GM12878 (cell line): ENCODE measurements around the gene ASH1L. TPM values are rescaled to one million over a fixed set of nuclear protein-coding genes. Genes with fewer than 3 reads are reported as not detected.
"Not testable (repeated sequence)": the region's sequence is repeated elsewhere in the genome, so short reads cannot be mapped to it uniquely, and the experiment has no call there.

Source experiments
- ATAC-seq: fragments of 200-7000 bp; cut with Tn5 transposase; 3 replicates; pipeline ENCODE4 v1.9.1; 2020; ENCODE audit warnings: mild to moderate bottlenecking, moderate library complexity
- BruUV-seq: library from RNA; stranded (reverse); fragments of 400-500 nt; replicated peaks from 2 replicates; lab custom pipeline; 2021; lab: Mats Ljungman, UMichigan
- CTCF ChIA-PET: fragments of 300-600 bp; sonication (Branson Sonifier 250); formaldehyde crosslinking; extraction: SDS; loops from one replicate; lab custom pipeline; 2021; ENCODE audit warnings: inconsistent platforms; lab: Yijun Ruan, JAX
- POLR2A ChIA-PET: fragments of 350-600 bp; formaldehyde crosslinking; extraction: SDS; loops from one replicate; lab custom pipeline; 2021; ENCODE audit warnings: inconsistent platforms; lab: Charles Lee
- RAD21 ChIA-PET: fragments of 300-600 bp; sonication (Branson Sonifier 250); formaldehyde crosslinking; loops from one replicate; lab custom pipeline; 2023; ENCODE audit warnings: antibody characterized with exemption; ENCODE audit not compliant: unreplicated experiment; lab: Charles Lee
- SMC1A ChIA-PET: fragments of 300-600 bp; sonication (Branson Sonifier 250); formaldehyde crosslinking; loops from one replicate; lab custom pipeline; 2023; ENCODE audit not compliant: unreplicated experiment, uncharacterized antibody; lab: Charles Lee
- DNase-seq: peaks from one replicate; pipeline ENCODE4 v3.0.0-alpha.2; 2011; ENCODE audit warnings: low read depth, low spot score
- FAIRE-seq: peaks from 3 replicates; lab custom pipeline; 2011; peaks lifted over from hg19 to GRCh38; lab: Jason Lieb, UNC
- H2AFZ ChIP-seq: 2 replicates; pipeline ENCODE4 v1.6.0; 2011; ENCODE audit warnings: low read depth, low read length, control low read depth; ENCODE audit not compliant: control insufficient read depth
- H3K27ac ChIP-seq: 2 replicates; pipeline ENCODE4 v1.5.1; 2011; ENCODE audit warnings: control low read depth; ENCODE audit not compliant: control insufficient read depth, insufficient read depth
- H3K27me3 ChIP-seq, 2 experiments: replicated peaks in 1 of 2; 2 replicates each; pipeline versions ENCODE4 v1.6.0 to v1.6.1; 2011; ENCODE audit warnings: low read length in 1 of 2; ENCODE audit not compliant: control insufficient read depth in 2 of 2, insufficient read depth in 2 of 2
- H3K36me3 ChIP-seq, 2 experiments: 2 replicates each; pipeline ENCODE4 v1.5.1; 2011; ENCODE audit warnings: low read length in 1 of 2; ENCODE audit not compliant: control insufficient read depth in 2 of 2, insufficient read depth in 2 of 2
- H3K4me1 ChIP-seq: 2 replicates; pipeline ENCODE4 v1.6.1; 2011; ENCODE audit warnings: mild to moderate bottlenecking, low read length, moderate library complexity, mixed read lengths; ENCODE audit not compliant: control insufficient read depth, insufficient read depth
- H3K4me2 ChIP-seq: 2 replicates; pipeline ENCODE4 v1.6.0; 2011; ENCODE audit warnings: control low read depth; ENCODE audit not compliant: control insufficient read depth, insufficient read depth
- H3K4me3 ChIP-seq: fragments of 200-600 bp; sonication (generic); 2 replicates; pipeline ENCODE4 v1.5.1; 2016
- H3K79me2 ChIP-seq: 2 replicates; pipeline ENCODE4 v1.6.0; 2011; ENCODE audit warnings: low read length; ENCODE audit not compliant: control insufficient read depth, insufficient read depth
- H3K9ac ChIP-seq: 2 replicates; pipeline ENCODE4 v1.8.0; 2011; ENCODE audit warnings: low read length, control low read depth, mixed read lengths; ENCODE audit not compliant: control insufficient read depth, insufficient read depth
- H3K9me3 ChIP-seq: replicated peaks from 3 replicates; pipeline ENCODE4 v1.5.1; 2011; ENCODE audit warnings: mild to moderate bottlenecking, low read length; ENCODE audit not compliant: control insufficient read depth, insufficient read depth
- H4K20me1 ChIP-seq: 2 replicates; pipeline ENCODE4 v1.6.0; 2011; ENCODE audit not compliant: control insufficient read depth, insufficient read depth
- ATF7 ChIP-seq: fragments of 450-650 bp; IDR thresholded peaks from 2 replicates; pipeline ENCODE4 v1.6.1; 2016; ENCODE audit warnings: low read depth, mild to moderate bottlenecking
- IRF5 ChIP-seq: fragments of 450-650 bp; IDR thresholded peaks from 2 replicates; pipeline ENCODE4 v1.6.1; 2017; ENCODE audit warnings: borderline replicate concordance
- MEF2A ChIP-seq: IDR thresholded peaks from 2 replicates; pipeline ENCODE4 v1.6.1; 2011; ENCODE audit warnings: low read depth, mild to moderate bottlenecking, low read length, moderate library complexity; ENCODE audit not compliant: insufficient read depth
- NFXL1 ChIP-seq: fragments of 450-650 bp; IDR thresholded peaks from 2 replicates; pipeline ENCODE4 v1.6.1; 2017; ENCODE audit warnings: antibody characterized with exemption, mild to moderate bottlenecking, borderline replicate concordance
- RUNX3 ChIP-seq: IDR thresholded peaks from 2 replicates; pipeline ENCODE4 v1.6.1; 2012; ENCODE audit warnings: low read length, inconsistent platforms
- SUPT20H ChIP-seq: IDR thresholded peaks from 2 replicates; pipeline ENCODE4 v1.6.1; 2011; ENCODE audit warnings: low read depth, mild to moderate bottlenecking, low read length, moderate library complexity, borderline replicate concordance; ENCODE audit not compliant: control insufficient read depth
- ZNF274 ChIP-seq: IDR thresholded peaks from one replicate; pipeline ENCODE4 v1.8.0; 2011; ENCODE audit not compliant: insufficient read length, insufficient read depth
- ZNF622 ChIP-seq: fragments of 450-650 bp; IDR thresholded peaks from 2 replicates; pipeline ENCODE4 v1.6.1; 2017; ENCODE audit warnings: mild to moderate bottlenecking, inconsistent platforms
- WGBS: methylation state at CpG from one replicate; pipeline ENCODE4 v1.1.6; 2016; ENCODE audit warnings: low lambda C conversion rate; ENCODE audit not compliant: insufficient replicate concordance, insufficient coverage; ENCODE audit errors: missing lambda C conversion rate; 5-methylcytosine and 5-hydroxymethylcytosine counted together
- in situ Hi-C: fragments of 300-500 bp; cut with MboI; formaldehyde crosslinking; loops from 9 replicates; pipeline ENCODE4 v1.14.3; 2018; ENCODE audit warnings: mixed read lengths
- intact Hi-C: fragments of 100-400 bp; cut with micrococcal nuclease; formaldehyde crosslinking; loops from one replicate; pipeline ENCODE4 v1.14.2; 2022; ENCODE audit not compliant: unreplicated experiment
- polyA plus RNA-seq, 11 experiments: library from polyadenylated mRNA; depleted of rRNA in 4 of 11; unstranded in 6 of 11; stranded (reverse) in 5 of 11; fragments of >200 nt; fragmentation: Nextera tagmentation in 4 of 11; fragmentation: Illumina TruSeq in 1 of 11; extraction: Ambion mirVana in 4 of 11; extraction: Trizol in 1 of 11; gene quantifications; 1 replicate in 1 of 11; 2 replicates in 10 of 11; pipeline versions ENCODE4 v1.2.1 to v1.2.3, GENCODE V29; 2011 to 2016; ENCODE audit warnings: inconsistent platforms in 2 of 11, missing spikeins in 2 of 11, low read depth in 1 of 11
- total RNA-seq, 4 experiments: library from RNA; depleted of rRNA in 3 of 4; stranded (reverse); fragments of >200 nt in 3 of 4; fragmentation: Illumina TruSeq in 1 of 4; extraction: Trizol in 1 of 4; gene quantifications; 2 replicates each; pipeline versions ENCODE4 v1.2.1 to v1.2.3, GENCODE V29; 2013 to 2021

The ASH1L gene
- total and polyA plus RNA-seq, 10 of the 15 experiments (the other 5 are each of a cell fraction or from before 2014, with no cell fraction given): 1.7 to 23.9 (median 16.6) TPM

GRCh38 chr1:155293086-155293749 is 269.4 kb downstream of the ASH1L start:
- no peak overlapping the region for H3K4me3 ChIP-seq
- intact Hi-C loops (no loop called here), in situ Hi-C loops (no loop called here)
- peaks cover 3% of the 10 kb centered on the region; the same call in 1 of the 2 replicates for H3K4me1 ChIP-seq
- no peaks in the 10 kb centered on the region for H4K20me1 ChIP-seq
- no peak overlapping the region for H3K9ac ChIP-seq
- ATAC-seq (no peak), FAIRE-seq (no peak), DNase-seq (no peak)
- no peak overlapping the region for H2AFZ ChIP-seq
- no peaks in the 10 kb centered on the region; a peak in 1 of 4 replicates for H3K27me3 ChIP-seq
- no peaks in the 10 kb centered on the region for H3K36me3 ChIP-seq
- ChIA-PET CTCF (interaction anchor here (1.7 kb wide), 1 partner anchor 15 kb away, joined by 6 read pairs; no protein-coding TSS in a partner anchor), RAD21 (interaction anchor here (0.6 to 1.0 kb wide), 2 partner anchors 13 to 54 kb away, joined by 3 read pairs; no protein-coding TSS in a partner anchor), POLR2A (no interaction called here), SMC1A (no interaction called here)
- 65% methylated on average over 17 of the region's 17 CpGs for WGBS
- no peak overlapping the region for H3K27ac ChIP-seq
- TF ChIP-seq SUPT20H (no peak), MEF2A (no peak), ZNF274 (no peak), NFXL1 (no peak), ZNF622 (no peak), IRF5 (no peak), ATF7 (no peak), RUNX3 (no peak)
- BruUV-seq: no TSS peak
- no peaks in the 10 kb centered on the region for H3K79me2 ChIP-seq
- H3K4me2 ChIP-seq: no peak overlapping the region
- H3K9me3 ChIP-seq: no peaks in the 10 kb centered on the region

GRCh38 chr1:155291006-155291405 is 271.6 kb downstream of the ASH1L start:
- H3K4me2 ChIP-seq, H3K36me3 ChIP-seq, H3K4me1 ChIP-seq, H3K9me3 ChIP-seq, FAIRE-seq, H3K27ac ChIP-seq, in situ Hi-C loops, ATAC-seq, H2AFZ ChIP-seq, DNase-seq, intact Hi-C loops, H3K4me3 ChIP-seq, H3K9ac ChIP-seq, H3K27me3 ChIP-seq, H3K79me2 ChIP-seq, H4K20me1 ChIP-seq, BruUV-seq, CTCF ChIA-PET, SMC1A ChIA-PET: not testable (repeated sequence)
- ChIA-PET RAD21 (interaction anchor here (0.7 kb wide), 1 partner anchor 175 kb away, joined by 3 read pairs; no protein-coding TSS in a partner anchor), POLR2A (interaction anchor here (0.5 to 1.9 kb wide), 2 partner anchors 9 to 11 kb away, joined by 3 to 4 read pairs; no protein-coding TSS in a partner anchor)
- WGBS: 64% methylated on average over 10 of the region's 10 CpGs
